ENCODE data around the gene HOXB3.

Gene HOXB3

GRCh38 chr17:48611681-48612455, 21.8 kb upstream of the HOXB3 start:
- DNase-seq: no peak

- no peak for DNase-seq
Measured at GRCh38 chr17:48611213-48611612, 21.2 kb upstream of the HOXB3 start.

GRCh38 chr17:48610282-48611211, 20.5 kb upstream of the HOXB3 start, which contains the start of gene HOXB7:
HOXB7 (minus strand) TSS chr17:48611017; CDS start chr17:48610918, 99 bp downstream.
- no peak for DNase-seq

GRCh38 chr17:48609759-48610281, 19.8 kb upstream of the HOXB3 start:
- DNase-seq: no peak

GRCh38 chr17:48609033-48609432, 19.0 kb upstream of the HOXB3 start:
- no peak for DNase-seq

- no peak for DNase-seq
Measured at GRCh38 chr17:48608494-48608834, 18.4 kb upstream of the HOXB3 start.

- DNase-seq: no peak
Measured at GRCh38 chr17:48606892-48607614, 17.0 kb upstream of the HOXB3 start.

- no peak for DNase-seq
Measured at GRCh38 chr17:48605991-48606891, 16.2 kb upstream of the HOXB3 start.

- no peak for DNase-seq
Measured at GRCh38 chr17:48605409-48605919, 15.4 kb upstream of the HOXB3 start.

GRCh38 chr17:48604770-48605329, 14.8 kb upstream of the HOXB3 start, which contains the start of gene HOXB6:
HOXB6 (minus strand) TSS chr17:48604986; CDS start chr17:48598150, 6,836 bp downstream.
- no peak for DNase-seq

- DNase-seq: no peak
Measured at GRCh38 chr17:48603959-48604769, 14.1 kb upstream of the HOXB3 start.

GRCh38 chr17:48601539-48602425, 11.7 kb upstream of the HOXB3 start:
- DNase-seq: no peak

GRCh38 chr17:48601207-48601538, 11.1 kb upstream of the HOXB3 start:
- no peak for DNase-seq

GRCh38 chr17:48600244-48601098, 10.4 kb upstream of the HOXB3 start:
- DNase-seq: no peak

GRCh38 chr17:48599354-48599753, 9.3 kb upstream of the HOXB3 start:
- DNase-seq: no peak

- no peak for DNase-seq
Measured at GRCh38 chr17:48598736-48599135, 8.7 kb upstream of the HOXB3 start.

GRCh38 chr17:48597778-48598631, 8.0 kb upstream of the HOXB3 start:
- no peak for DNase-seq

- no peak for DNase-seq
Measured at GRCh38 chr17:48597528-48597777, 7.4 kb upstream of the HOXB3 start.

All from DMS 273 treated with DMSO at 0.1 percent for 48 hours (cell line).